Measurements from ENCODE around the gene POC1A. TPM values are rescaled to one million over a fixed set of nuclear protein-coding genes. Genes with fewer than 3 reads are reported as not detected.

Gene POC1A
- total RNA-seq, 1 experiment from 2014 or later = 32.2 TPM

GRCh38 chr3:52094571-52095485 lies 59.4 kb downstream of the POC1A start:
- H3K27ac Mint-ChIP-seq (ENCODE audit: unreplicated experiment) = no peak overlapping the region
- ChIA-PET CTCF (no interaction called here), POLR2A (no interaction called here)
- no peaks in the 10 kb centered on the region for H3K4me1 Mint-ChIP-seq (ENCODE audit: low read depth, unreplicated experiment)
- DNase-seq = no peak
- TF ChIP-seq CTCF (IDR thresholded peaks at IDR 0.05; ENCODE audit: insufficient read depth in 1 of 2, low read depth in 1 of 2, low read length in 1 of 2, severe bottlenecking in 1 of 2, unreplicated experiment in 1 of 2) = no peak
- Histone ChIP-seq H3K36me3 (ENCODE audit: control insufficient read depth, insufficient read depth, low read length) (no peaks in the 10 kb centered on the region), H3K9me3 (no peaks in the 10 kb centered on the region), H3K4me1 (0 out of 2 replicates have a peak, but pooled peaks cover 4% of the 10 kb centered on the region), H3K27me3 (replicated peaks; ENCODE audit: control insufficient read depth, insufficient read depth, low read length) (no peaks in the 10 kb centered on the region), H3K4me3 (ENCODE audit: low read depth, low read length) (no peak overlapping the region)
- H3K9me3 Mint-ChIP-seq (ENCODE audit: unreplicated experiment) = no peaks in the 10 kb centered on the region
- no TSS peak for BruUV-seq (replicated peaks)
- no peak overlapping the region for H3K4me3 Mint-ChIP-seq (ENCODE audit: unreplicated experiment)
- intact Hi-C loops (cut with micrococcal nuclease; ENCODE audit: unreplicated experiment) = no loop called here
- no peaks in the 10 kb centered on the region for H3K27me3 Mint-ChIP-seq (ENCODE audit: insufficient read depth, unreplicated experiment)
- H3K36me3 Mint-ChIP-seq (ENCODE audit: insufficient read depth, unreplicated experiment) = peaks cover 6% of the 10 kb centered on the region

- no TSS peak for BruUV-seq (replicated peaks)
- no peak for TF ChIP-seq CTCF (IDR thresholded peaks at IDR 0.05; ENCODE audit: insufficient read depth in 1 of 2, low read depth in 1 of 2, low read length in 1 of 2, severe bottlenecking in 1 of 2, unreplicated experiment in 1 of 2)
- H3K4me3 Mint-ChIP-seq (ENCODE audit: unreplicated experiment) = no peak overlapping the region
- POLR2A ChIA-PET = no interaction called here
- no peak for DNase-seq
- no peak overlapping the region for H3K27ac Mint-ChIP-seq (ENCODE audit: unreplicated experiment)
- H3K4me1 Mint-ChIP-seq (ENCODE audit: low read depth, unreplicated experiment) = no peaks in the 10 kb centered on the region
- H3K36me3 Mint-ChIP-seq (ENCODE audit: insufficient read depth, unreplicated experiment) = peaks cover 6% of the 10 kb centered on the region
- H3K36me3 ChIP-seq (ENCODE audit: control insufficient read depth, insufficient read depth, low read length) = no peaks in the 10 kb centered on the region
- intact Hi-C loops (cut with micrococcal nuclease; ENCODE audit: unreplicated experiment) = no loop called here
- no peak overlapping the region for H3K4me3 ChIP-seq (ENCODE audit: low read depth, low read length)
- CTCF ChIA-PET = interaction anchor here (0.7 kb wide), 1 partner anchor 31 kb away, joined by 3 read pairs; no protein-coding TSS in a partner anchor
- H3K27me3 Mint-ChIP-seq (ENCODE audit: insufficient read depth, unreplicated experiment) = no peaks in the 10 kb centered on the region
- H3K9me3 Mint-ChIP-seq (ENCODE audit: unreplicated experiment) = no peaks in the 10 kb centered on the region
- no peaks in the 10 kb centered on the region for H3K27me3 ChIP-seq (replicated peaks; ENCODE audit: control insufficient read depth, insufficient read depth, low read length)
- H3K9me3 ChIP-seq = no peaks in the 10 kb centered on the region
- 0 out of 2 replicates have a peak, but pooled peaks cover 4% of the 10 kb centered on the region for H3K4me1 ChIP-seq
Observed at GRCh38 chr3:52093756-52094545, 60.3 kb downstream of the POC1A start.

GRCh38 chr3:52092891-52093290 lies 61.3 kb downstream of the POC1A start:
- POLR2A ChIA-PET = no interaction called here
- no peak overlapping the region for H3K4me3 Mint-ChIP-seq (ENCODE audit: unreplicated experiment)
- H3K27me3 Mint-ChIP-seq (ENCODE audit: insufficient read depth, unreplicated experiment) = no peaks in the 10 kb centered on the region
- Histone ChIP-seq H3K4me1 (0 out of 2 replicates have a peak, but pooled peaks cover 4% of the 10 kb centered on the region), H3K36me3 (ENCODE audit: control insufficient read depth, insufficient read depth, low read length) (no peaks in the 10 kb centered on the region), H3K4me3 (ENCODE audit: low read depth, low read length) (no peak overlapping the region), H3K9me3 (no peaks in the 10 kb centered on the region), H3K27me3 (replicated peaks; ENCODE audit: control insufficient read depth, insufficient read depth, low read length) (no peaks in the 10 kb centered on the region)
- TF ChIP-seq CTCF (IDR thresholded peaks at IDR 0.05; ENCODE audit: insufficient read depth in 1 of 2, low read depth in 1 of 2, low read length in 1 of 2, severe bottlenecking in 1 of 2, unreplicated experiment in 1 of 2) = no peak
- H3K36me3 Mint-ChIP-seq (ENCODE audit: insufficient read depth, unreplicated experiment) = peaks cover 6% of the 10 kb centered on the region
- no peak for DNase-seq
- CTCF ChIA-PET = no interaction called here
- no peaks in the 10 kb centered on the region for H3K4me1 Mint-ChIP-seq (ENCODE audit: low read depth, unreplicated experiment)
- BruUV-seq (replicated peaks) = no TSS peak
- no peaks in the 10 kb centered on the region for H3K9me3 Mint-ChIP-seq (ENCODE audit: unreplicated experiment)
- no peak overlapping the region for H3K27ac Mint-ChIP-seq (ENCODE audit: unreplicated experiment)
- intact Hi-C loops (cut with micrococcal nuclease; ENCODE audit: unreplicated experiment) = no loop called here

All from Caco-2 (cell line).